ENCODE data around the gene GAS2. TPM values are rescaled to one million over a fixed set of nuclear protein-coding genes. Genes with fewer than 3 reads are reported as not detected.

GAS2 gene
- total RNA-seq, result 0.37 and 1.2 TPM in 2 replicates

GRCh38 chr11:22666325-22666687 lies at the start of gene GAS2:
Gene GAS2 (plus strand): TSS chr11:22666611. CDS start chr11:22674870, 8,259 bp downstream.

GRCh38 chr11:22625448-22626287 lies 40.7 kb upstream of the GAS2 start, which contains the start of gene FANCF:
Gene FANCF (minus strand): TSS chr11:22625823. CDS start chr11:22625810, 13 bp downstream.

GRCh38 chr11:22829231-22830081 lies 163.0 kb downstream of the GAS2 start, which contains the start of gene SVIP:
Gene SVIP (minus strand): TSS chr11:22829801. CDS start chr11:22829748, 53 bp downstream.

GRCh38 chr11:22860241-22860640 lies 193.8 kb downstream of the GAS2 start, which contains the start of gene CCDC179:
Gene CCDC179 (minus strand): TSS chr11:22860474. CDS start chr11:22860421, 53 bp downstream.

Small RNA genes within 50 kb of the gene (small RNA-seq; reads per million reads assigned to genes)
- 5.4 reads per million, percentile 93 among the genes with 10 or more reads in this experiment for gene RNA5SP338

Other genes starting within 250 kb of the GAS2 start
- 9.0 and 9.2 TPM in 2 replicates for gene FANCF, start 40.8 kb upstream of the GAS2 start, total RNA-seq
- 0.73 and 3.1 TPM in 2 replicates for gene SVIP, start 163.2 kb downstream of the GAS2 start, total RNA-seq
- gene CCDC179, start 193.9 kb downstream of the GAS2 start, total RNA-seq, result not detected in 2 replicates